Dermis lymphatic vessel endothelial cell (primary cell): ENCODE measurements around the gene OR6P1. TPM values are rescaled to one million over a fixed set of nuclear protein-coding genes. Genes with fewer than 3 reads are reported as not detected.

Experiments
- total RNA-seq: library from RNA; depleted of rRNA; stranded (reverse); fragments of >200 nt; gene quantifications from 2 replicates; pipeline ENCODE4 v1.2.1, GENCODE V29; 2014

OR6P1 gene, protein sequence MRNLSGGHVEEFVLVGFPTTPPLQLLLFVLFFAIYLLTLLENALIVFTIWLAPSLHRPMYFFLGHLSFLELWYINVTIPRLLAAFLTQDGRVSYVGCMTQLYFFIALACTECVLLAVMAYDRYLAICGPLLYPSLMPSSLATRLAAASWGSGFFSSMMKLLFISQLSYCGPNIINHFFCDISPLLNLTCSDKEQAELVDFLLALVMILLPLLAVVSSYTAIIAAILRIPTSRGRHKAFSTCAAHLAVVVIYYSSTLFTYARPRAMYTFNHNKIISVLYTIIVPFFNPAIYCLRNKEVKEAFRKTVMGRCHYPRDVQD
- not detected in 2 replicates for total RNA-seq

GRCh38 chr1:158570480-158570879, at the start of gene OR6P1:
OR6P1 (minus strand) TSS chr1:158570580; CDS start chr1:158563604, 6,976 bp downstream.

DNA sequence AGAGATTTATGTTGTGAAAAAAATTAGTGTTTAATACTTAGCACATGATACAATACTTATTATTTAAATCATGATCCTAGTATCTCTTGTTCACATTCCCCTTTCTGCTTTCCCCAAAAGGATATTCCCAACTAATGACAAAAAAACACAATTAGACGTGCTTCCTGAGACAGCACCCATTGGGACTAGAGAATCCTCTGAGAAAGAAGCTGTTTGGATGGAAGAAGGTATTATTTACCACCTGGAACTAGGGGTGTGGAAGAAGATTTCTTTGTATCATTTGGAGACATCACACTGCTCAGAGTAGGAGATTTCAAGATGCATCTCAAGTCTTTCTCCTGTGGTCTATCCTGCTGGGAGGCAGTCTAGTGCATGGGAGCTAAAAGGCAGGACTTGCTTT, 34.6 kb upstream of the OR6P1 start, which contains the start of gene OR10Z1:
TSS of gene OR10Z1 (plus strand) at position 301 of the 400 bp plus-strand sequence. CDS start 1,171 bp downstream, outside the sequence.

GRCh38 chr1:158579733-158580132, 9.4 kb upstream of the OR6P1 start, which contains the start of gene OR10X1:
OR10X1 (minus strand) TSS chr1:158579899; CDS start chr1:158579899, 0 bp downstream.

DNA sequence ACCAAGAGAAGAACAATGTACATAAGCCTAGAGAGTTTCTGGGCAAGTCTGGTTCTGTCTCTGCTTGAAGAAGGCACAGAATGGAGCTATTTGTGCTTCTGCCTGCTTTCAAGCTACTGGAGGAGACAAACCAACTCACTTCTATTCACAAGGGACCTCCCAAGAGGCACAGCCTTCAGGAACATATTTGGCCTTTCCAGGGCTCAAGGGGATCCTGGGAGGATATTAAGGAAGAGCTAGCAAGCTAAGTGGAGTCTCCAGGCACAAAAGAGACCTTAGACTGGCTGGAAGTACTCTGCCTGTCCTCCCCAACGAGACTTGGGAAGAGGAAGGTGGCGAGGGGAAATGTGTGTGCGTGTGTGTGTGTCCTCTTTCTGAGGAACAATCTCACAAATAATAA, 16.0 kb downstream of the OR6P1 start, which contains the start of gene OR6Y1:
TSS of gene OR6Y1 (minus strand) at position 54 of the 400 bp plus-strand sequence. CDS start 6,300 bp downstream, outside the sequence.

Other genes with a start within 250 kb of the OR6P1 start
- gene CD1B, start 239.0 kb downstream of the OR6P1 start, total RNA-seq: not detected in 2 replicates
- not detected in 2 replicates for gene CD1E, start 216.7 kb downstream of the OR6P1 start, total RNA-seq
- not detected in 2 replicates for gene OR10T2, start 171.1 kb downstream of the OR6P1 start, total RNA-seq
- not detected in 2 replicates for gene OR10K2, start 144.3 kb downstream of the OR6P1 start, total RNA-seq
- gene OR10K1, start 108.7 kb downstream of the OR6P1 start, total RNA-seq: not detected in 2 replicates
- gene OR10R2, start 98.4 kb downstream of the OR6P1 start, total RNA-seq: not detected in 2 replicates
- not detected in 2 replicates for gene OR6Y1, start 16.2 kb downstream of the OR6P1 start, total RNA-seq
- not detected in 2 replicates for gene OR10X1, start 9.3 kb upstream of the OR6P1 start, total RNA-seq
- not detected in 2 replicates for gene OR10Z1, start 34.7 kb upstream of the OR6P1 start, total RNA-seq
- 1.7 TPM in 2 replicates for gene SPTA1, start 116.1 kb upstream of the OR6P1 start, total RNA-seq
- gene OR6K2, start 130.1 kb upstream of the OR6P1 start, total RNA-seq: not detected in 2 replicates
- not detected in 2 replicates for gene OR6K3, start 150.1 kb upstream of the OR6P1 start, total RNA-seq
- gene OR6K6, start 184.1 kb upstream of the OR6P1 start, total RNA-seq: 0.09 TPM in 1 of 2 replicates, not detected in the other
- gene OR6N1, start 201.6 kb upstream of the OR6P1 start, total RNA-seq: not detected in 2 replicates
- not detected in 2 replicates for gene OR6N2, start 210.6 kb upstream of the OR6P1 start, total RNA-seq